ENCODE data around the gene RIN3.

DNA sequence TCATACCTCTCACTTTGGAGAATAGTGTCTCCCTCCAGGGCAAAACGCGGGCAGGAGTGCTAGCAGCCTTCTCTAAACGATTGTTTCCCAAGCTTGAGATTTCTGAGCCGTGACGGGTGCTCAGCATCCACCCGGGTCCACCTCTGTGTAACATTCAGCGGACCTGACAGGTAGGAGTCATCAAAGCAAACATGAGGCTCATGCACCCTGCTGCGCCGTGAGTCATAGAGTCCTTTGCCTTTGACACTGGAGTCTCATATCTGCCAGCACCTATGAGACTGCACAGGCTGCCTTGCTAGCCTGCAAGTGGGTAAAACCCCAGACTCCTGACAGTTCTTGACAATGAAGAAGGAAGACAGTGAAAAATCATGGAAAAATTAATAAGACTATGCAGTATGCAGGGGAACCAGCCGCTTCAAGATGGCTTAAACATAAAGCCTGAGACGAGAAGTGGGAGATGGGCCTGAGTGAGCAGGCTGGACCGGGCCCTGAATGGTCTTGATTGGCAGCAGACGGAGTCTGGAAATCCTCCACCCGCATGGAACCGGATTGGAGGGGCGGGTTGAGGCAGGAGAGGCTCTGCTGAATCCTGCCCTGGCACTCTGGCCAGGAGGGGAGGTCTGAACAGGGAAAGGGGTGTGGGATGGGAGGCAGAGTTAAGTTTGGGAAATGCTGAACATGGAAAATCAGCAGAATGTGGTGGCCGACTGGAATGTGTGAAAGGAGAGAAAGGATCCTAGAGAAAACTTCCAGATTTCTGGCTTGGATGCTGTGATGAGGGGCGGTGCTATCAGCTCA is 180.6 kb downstream of the RIN3 start:
- TF ChIP-seq, protein P1, sequence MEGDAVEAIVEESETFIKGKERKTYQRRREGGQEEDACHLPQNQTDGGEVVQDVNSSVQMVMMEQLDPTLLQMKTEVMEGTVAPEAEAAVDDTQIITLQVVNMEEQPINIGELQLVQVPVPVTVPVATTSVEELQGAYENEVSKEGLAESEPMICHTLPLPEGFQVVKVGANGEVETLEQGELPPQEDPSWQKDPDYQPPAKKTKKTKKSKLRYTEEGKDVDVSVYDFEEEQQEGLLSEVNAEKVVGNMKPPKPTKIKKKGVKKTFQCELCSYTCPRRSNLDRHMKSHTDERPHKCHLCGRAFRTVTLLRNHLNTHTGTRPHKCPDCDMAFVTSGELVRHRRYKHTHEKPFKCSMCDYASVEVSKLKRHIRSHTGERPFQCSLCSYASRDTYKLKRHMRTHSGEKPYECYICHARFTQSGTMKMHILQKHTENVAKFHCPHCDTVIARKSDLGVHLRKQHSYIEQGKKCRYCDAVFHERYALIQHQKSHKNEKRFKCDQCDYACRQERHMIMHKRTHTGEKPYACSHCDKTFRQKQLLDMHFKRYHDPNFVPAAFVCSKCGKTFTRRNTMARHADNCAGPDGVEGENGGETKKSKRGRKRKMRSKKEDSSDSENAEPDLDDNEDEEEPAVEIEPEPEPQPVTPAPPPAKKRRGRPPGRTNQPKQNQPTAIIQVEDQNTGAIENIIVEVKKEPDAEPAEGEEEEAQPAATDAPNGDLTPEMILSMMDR (IDR thresholded peaks at IDR 0.05), result no peak
- no peak for TF ChIP-seq POLR2A (IDR thresholded peaks at IDR 0.05)
